OCI-LY7 (cell line): ENCODE results near the gene TMEM184B.
A peak's percentile ranks its signal among the peaks of the same experiment; 100 is the strongest.

Experiments
- EZH2phosphoT487 ChIP-seq: fragments of 200-600 bp; sonication (generic); IDR thresholded peaks from 2 replicates; pipeline ENCODE4 v1.6.1; 2018; ENCODE audit warnings: low read depth, borderline replicate concordance, mild to moderate bottlenecking, mixed run types, antibody characterized with exemption, low read length, moderate library complexity, mixed read lengths
- TF ChIP-seq, protein P1 (sequence below): fragments of 200-600 bp; sonication (generic); conservative IDR thresholded peaks from 2 replicates; pipeline ENCODE4 v1.5.1; 2014; ENCODE audit warnings: mild to moderate bottlenecking, antibody characterized with exemption, low read length, moderate library complexity, mixed read lengths

DNA sequence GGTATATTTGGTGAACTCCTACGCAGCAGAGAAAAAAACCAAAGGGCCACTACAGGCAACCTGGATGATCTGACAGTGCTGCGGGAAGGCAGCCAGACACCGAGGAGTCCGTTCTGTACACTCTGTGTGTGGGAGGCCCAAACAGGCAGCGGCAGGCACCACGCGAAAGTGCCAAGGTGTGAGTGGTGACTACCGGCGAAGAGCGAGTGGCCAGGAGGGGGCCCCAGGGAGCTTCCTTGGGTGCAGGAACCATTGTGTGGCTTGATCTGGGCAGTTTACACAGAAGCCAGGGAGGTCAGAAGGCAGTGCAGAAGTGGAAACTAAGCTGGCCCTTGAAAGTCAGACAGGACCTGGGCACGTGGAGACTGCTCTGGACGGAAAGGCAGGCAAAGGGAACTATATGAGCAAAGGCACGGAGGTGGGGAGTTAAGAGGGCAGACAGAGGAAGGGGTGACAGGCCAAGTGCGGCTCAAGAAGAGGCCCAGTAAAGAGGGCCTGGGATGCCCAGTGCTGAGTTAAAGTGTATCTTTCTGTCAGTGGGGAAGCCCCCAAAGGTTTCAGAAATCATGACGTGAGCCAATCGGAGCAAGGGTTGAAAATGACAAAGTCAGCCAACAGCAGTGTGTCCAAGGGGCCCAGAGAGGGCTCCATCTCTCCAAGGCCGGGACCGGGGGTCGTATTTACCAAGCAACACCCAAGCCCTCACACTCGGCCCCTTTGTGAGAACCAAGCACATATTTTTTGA, 10.6 kb downstream of the TMEM184B start:
- TF ChIP-seq, protein P1, sequence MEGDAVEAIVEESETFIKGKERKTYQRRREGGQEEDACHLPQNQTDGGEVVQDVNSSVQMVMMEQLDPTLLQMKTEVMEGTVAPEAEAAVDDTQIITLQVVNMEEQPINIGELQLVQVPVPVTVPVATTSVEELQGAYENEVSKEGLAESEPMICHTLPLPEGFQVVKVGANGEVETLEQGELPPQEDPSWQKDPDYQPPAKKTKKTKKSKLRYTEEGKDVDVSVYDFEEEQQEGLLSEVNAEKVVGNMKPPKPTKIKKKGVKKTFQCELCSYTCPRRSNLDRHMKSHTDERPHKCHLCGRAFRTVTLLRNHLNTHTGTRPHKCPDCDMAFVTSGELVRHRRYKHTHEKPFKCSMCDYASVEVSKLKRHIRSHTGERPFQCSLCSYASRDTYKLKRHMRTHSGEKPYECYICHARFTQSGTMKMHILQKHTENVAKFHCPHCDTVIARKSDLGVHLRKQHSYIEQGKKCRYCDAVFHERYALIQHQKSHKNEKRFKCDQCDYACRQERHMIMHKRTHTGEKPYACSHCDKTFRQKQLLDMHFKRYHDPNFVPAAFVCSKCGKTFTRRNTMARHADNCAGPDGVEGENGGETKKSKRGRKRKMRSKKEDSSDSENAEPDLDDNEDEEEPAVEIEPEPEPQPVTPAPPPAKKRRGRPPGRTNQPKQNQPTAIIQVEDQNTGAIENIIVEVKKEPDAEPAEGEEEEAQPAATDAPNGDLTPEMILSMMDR, result peak; percentile 86
- no peak for TF ChIP-seq EZH2phosphoT487
